PC-3 (cell line): ENCODE results near the gene DLL3.

Source experiments
- CTCF ChIP-seq: fragments of 300-600 bp; sonication (generic); conservative IDR thresholded peaks from 2 replicates; pipeline ENCODE4 v1.5.1; 2017; ENCODE audit warnings: antibody characterized with exemption, low read depth, mild to moderate bottlenecking, low read length
- EZH2phosphoT487 ChIP-seq: fragments of 300-600 bp; sonication (generic); IDR thresholded peaks from 2 replicates; pipeline ENCODE4 v1.6.1; 2018; ENCODE audit warnings: mild to moderate bottlenecking, antibody characterized with exemption, low read length, borderline replicate concordance

GRCh38 chr19:39479916-39480315 lies 18.8 kb upstream of the DLL3 start:
- TF ChIP-seq EZH2phosphoT487 (no peak), CTCF (no peak)
